HEK293 (cell line): Measurements from ENCODE around the gene ST6GALNAC6.

Experiments used
- CTCF ChIA-PET: fragments of 350-600 bp; formaldehyde crosslinking; extraction: SDS; loops from one replicate; lab custom pipeline; 2021; ENCODE audit warnings: antibody characterized with exemption; lab: Yijun Ruan, JAX
- POLR2A ChIA-PET: fragments of 300-600 bp; formaldehyde crosslinking; extraction: SDS; loops from one replicate; lab custom pipeline; 2020; ENCODE audit warnings: antibody characterized with exemption, inconsistent platforms; lab: Yijun Ruan, JAX
- H3K27ac ChIP-seq: fragments of 200-500 bp; sonication (Bioruptor generic); 2 replicates; pipeline ENCODE4 v1.5.1; 2014; ENCODE audit warnings: low read depth, low read length, control low read depth, inconsistent platforms; ENCODE audit errors: extremely low read depth
- H3K36me3 ChIP-seq, 2 experiments: fragments of 200-500 bp in 1 of 2; sonication (Bioruptor generic) in 1 of 2; 1 replicate in 1 of 2; 2 replicates in 1 of 2; pipeline ENCODE4 v1.5.1; 2014 to 2017; ENCODE audit warnings: inconsistent platforms in 2 of 2, low read length in 2 of 2; ENCODE audit not compliant: control insufficient read depth in 2 of 2, insufficient read depth in 1 of 2
- H3K4me1 ChIP-seq: fragments of 200-500 bp; sonication (Bioruptor generic); 2 replicates; pipeline ENCODE4 v1.5.1; 2014; ENCODE audit warnings: mild to moderate bottlenecking, low read length, inconsistent platforms; ENCODE audit not compliant: control insufficient read depth, insufficient read depth
- H3K4me3 ChIP-seq: 2 replicates; pipeline ENCODE4 v1.5.1; 2011; ENCODE audit warnings: low read depth, mild to moderate bottlenecking, control low read depth, low read length, moderate library complexity
- H3K9me3 ChIP-seq: fragments of 200-500 bp; sonication (Bioruptor generic); 2 replicates; pipeline ENCODE4 v1.5.1; 2014; ENCODE audit warnings: low read depth, low read length, inconsistent platforms; ENCODE audit not compliant: control insufficient read depth, insufficient read depth
- HOXA7 ChIP-seq: sonication (generic); formaldehyde crosslinking; IDR thresholded peaks from 2 replicates; pipeline ENCODE4 v1.8.1; 2022; ENCODE audit warnings: missing genetic modification reagents, borderline replicate concordance
- KLF7 ChIP-seq: fragments of 450-650 bp; formaldehyde crosslinking; IDR thresholded peaks from 2 replicates; pipeline ENCODE4 v1.5.1; 2016; ENCODE audit warnings: missing biosample characterization, missing genetic modification characterization, borderline replicate concordance
- MEIS1 ChIP-seq: sonication (generic); formaldehyde crosslinking; IDR thresholded peaks from 2 replicates; pipeline ENCODE4 v1.8.1; 2022; ENCODE audit warnings: missing genetic modification reagents, mild to moderate bottlenecking, borderline replicate concordance
- ZBTB7A ChIP-seq: fragments of 450-650 bp; formaldehyde crosslinking; IDR thresholded peaks from 2 replicates; pipeline ENCODE4 v1.5.1; 2016; ENCODE audit warnings: low read depth, missing biosample characterization, missing genetic modification characterization
- ZEB2 ChIP-seq: fragments of 450-650 bp; formaldehyde crosslinking; IDR thresholded peaks from 2 replicates; pipeline ENCODE4 v1.5.1; 2016; ENCODE audit warnings: missing biosample characterization, missing genetic modification characterization
- ZNF132 ChIP-seq: fragments of 450-650 bp; formaldehyde crosslinking; IDR thresholded peaks from 2 replicates; pipeline ENCODE4 v1.5.1; 2017; ENCODE audit warnings: missing biosample characterization, missing genetic modification characterization, borderline replicate concordance
- ZNF148 ChIP-seq: fragments of 450-650 bp; formaldehyde crosslinking; IDR thresholded peaks from 2 replicates; pipeline ENCODE4 v1.5.0; 2017; ENCODE audit warnings: missing biosample characterization, missing genetic modification characterization, borderline replicate concordance
- ZNF16 ChIP-seq: fragments of 450-650 bp; formaldehyde crosslinking; IDR thresholded peaks from 2 replicates; pipeline ENCODE4 v1.5.1; 2016; ENCODE audit warnings: low read depth, missing biosample characterization, missing genetic modification characterization
- ZNF18 ChIP-seq: fragments of 450-650 bp; formaldehyde crosslinking; IDR thresholded peaks from 2 replicates; pipeline ENCODE4 v1.5.1; 2016; ENCODE audit warnings: missing biosample characterization, missing genetic modification characterization
- ZNF292 ChIP-seq: fragments of 450-650 bp; formaldehyde crosslinking; IDR thresholded peaks from 2 replicates; pipeline ENCODE4 v1.5.1; 2016; ENCODE audit warnings: low read depth, missing biosample characterization, missing genetic modification characterization, borderline replicate concordance
- ZNF362 ChIP-seq: fragments of 450-650 bp; formaldehyde crosslinking; IDR thresholded peaks from 2 replicates; pipeline ENCODE4 v1.5.1; 2016; ENCODE audit warnings: missing biosample characterization, missing genetic modification characterization
- ZNF521 ChIP-seq: fragments of 450-650 bp; formaldehyde crosslinking; IDR thresholded peaks from 2 replicates; pipeline ENCODE4 v1.5.1; 2017; ENCODE audit warnings: missing biosample characterization, mild to moderate bottlenecking, missing genetic modification characterization

The ST6GALNAC6 gene

GRCh38 chr9:127869310-127870152 lies 29.9 kb downstream of the ST6GALNAC6 start (continued):
- TF ChIP-seq ZNF18 (tag by site-specific recombination) (0 out of 2 replicates have a peak, but pooled peaks have one; percentile 27), ZNF132 (tag by site-specific recombination) (no peak)

GRCh38 chr9:127868278-127868902 lies 31.0 kb downstream of the ST6GALNAC6 start:
- H3K36me3 ChIP-seq: peaks cover 0 to 54% of the 10 kb centered on the region in 2 experiments; a peak in 2 of 3 replicates
- H3K27ac ChIP-seq: no peak overlapping the region
- no peak overlapping the region for H3K4me3 ChIP-seq
- TF ChIP-seq ZNF148 (tag by site-specific recombination): no peak
- TF ChIP-seq ZNF16 (tag by site-specific recombination): peak; percentile 80
- CTCF ChIA-PET: interaction anchor here (0.9 to 3.0 kb wide), 18 partner anchors 8 to 279 kb away, joined by 3 to 46 read pairs (median 8); partner anchors contain the start of genes CDK9, ENG, ST6GALNAC4 and TOR2A
- no peaks in the 10 kb centered on the region; the same call in 1 of the 2 replicates for H3K4me1 ChIP-seq
- H3K9me3 ChIP-seq: no peaks in the 10 kb centered on the region
- POLR2A ChIA-PET: no interaction called here

- CTCF ChIA-PET: interaction anchor here (0.7 to 1.6 kb wide), 2 partner anchors 15 to 51 kb away, joined by 3 to 4 read pairs; no protein-coding TSS in a partner anchor
- H3K27ac ChIP-seq: no peak overlapping the region
Measured at GRCh38 chr9:127867356-127868277, 31.8 kb downstream of the ST6GALNAC6 start.

More at GRCh38 chr9:127867356-127868277, 31.8 kb downstream of the ST6GALNAC6 start:
- peaks cover 0 to 48% of the 10 kb centered on the region in 2 experiments; a peak in 2 of 3 replicates for H3K36me3 ChIP-seq
- TF ChIP-seq ZEB2: no peak
- no peak for TF ChIP-seq MEIS1 (CRISPR knock-in tag)
- TF ChIP-seq ZNF521 (tag by site-specific recombination): no peak
- no peak for TF ChIP-seq ZNF292 (tag by site-specific recombination)
- no peak for TF ChIP-seq ZBTB7A (tag by site-specific recombination)
- TF ChIP-seq KLF7: no peak
- TF ChIP-seq HOXA7 (CRISPR knock-in tag): no peak
- no peak for TF ChIP-seq ZNF362 (tag by site-specific recombination)
- TF ChIP-seq, all 188 proteins: peak for 0
- Histone ChIP-seq H3K4me3 (no peak overlapping the region), H3K9me3 (no peaks in the 10 kb centered on the region), H3K4me1 (no peaks in the 10 kb centered on the region; the same call in 1 of the 2 replicates)
- POLR2A ChIA-PET: interaction anchor here (0.6 kb wide), 1 partner anchor 49 kb away, joined by 3 read pairs; the partner anchor contains the start of gene ST6GALNAC4
